ENCODE results near the gene CREB1. TPM values are rescaled to one million over a fixed set of nuclear protein-coding genes. Genes with fewer than 3 reads are reported as not detected.

CREB1 gene
- total RNA-seq, result 103 and 111 TPM in 2 replicates
- long read RNA-seq, full-length matches to known transcripts, result 253 of 337 reads
- long read RNA-seq, partial matches to known transcripts, result 24 of 337 reads
- long read RNA-seq, other reads (novel, unspliced or antisense), result 60 of 337 reads

- Mint-ChIP-seq H3K27me3 (peaks cover 16% of the 10 kb centered on the region), H3K4me3 (ENCODE audit: low read depth) (peak within 1 kb of the TSS; percentile 100), H3K4me1 (ENCODE audit: low read depth) (peaks cover 22% of the 10 kb centered on the region), H3K27ac (peak within 1 kb of the TSS; percentile 100), H3K36me3 (ENCODE audit: insufficient read depth) (peaks cover 1% of the 10 kb centered on the region), H3K9me3 (ENCODE audit: low read depth) (no peaks in the 10 kb centered on the region)
- no peak for TF ChIP-seq CTCF (IDR thresholded peaks at IDR 0.05; ENCODE audit: unreplicated experiment)
- peak; percentile 100 for DNase-seq (ENCODE audit: low spot score, unreplicated experiment)
Measured at GRCh38 chr2:207529330-207530159, at the start of gene CREB1. CREB1 (plus strand) TSS chr2:207529962; CDS start chr2:207555636, 25,674 bp downstream.

GRCh38 chr2:207480521-207481040 is 49.2 kb upstream of the CREB1 start:
- no peak for DNase-seq (ENCODE audit: low spot score, unreplicated experiment)
- no peak overlapping the region for H3K27ac Mint-ChIP-seq
- no peaks in the 10 kb centered on the region for H3K9me3 Mint-ChIP-seq (ENCODE audit: low read depth)
- H3K4me1 Mint-ChIP-seq (ENCODE audit: low read depth), result no peaks in the 10 kb centered on the region
- H3K36me3 Mint-ChIP-seq (ENCODE audit: insufficient read depth), result no peaks in the 10 kb centered on the region
- H3K27me3 Mint-ChIP-seq, result peaks cover 3% of the 10 kb centered on the region
- no peak for TF ChIP-seq CTCF (IDR thresholded peaks at IDR 0.05; ENCODE audit: unreplicated experiment)
- H3K4me3 Mint-ChIP-seq (ENCODE audit: low read depth), result no peak overlapping the region

GRCh38 chr2:207481924-207482323 is 47.8 kb upstream of the CREB1 start:
- no peaks in the 10 kb centered on the region for H3K9me3 Mint-ChIP-seq (ENCODE audit: low read depth)
- no peak for TF ChIP-seq CTCF (IDR thresholded peaks at IDR 0.05; ENCODE audit: unreplicated experiment)
- peaks cover 3% of the 10 kb centered on the region for H3K27me3 Mint-ChIP-seq
- no peaks in the 10 kb centered on the region for H3K4me1 Mint-ChIP-seq (ENCODE audit: low read depth)
- DNase-seq (ENCODE audit: low spot score, unreplicated experiment), result no peak
- no peak overlapping the region for H3K4me3 Mint-ChIP-seq (ENCODE audit: low read depth)
- H3K36me3 Mint-ChIP-seq (ENCODE audit: insufficient read depth), result no peaks in the 10 kb centered on the region
- H3K27ac Mint-ChIP-seq, result no peak overlapping the region

GRCh38 chr2:207482630-207483029 is 47.1 kb upstream of the CREB1 start:
- Mint-ChIP-seq H3K4me3 (ENCODE audit: low read depth) (no peak overlapping the region), H3K27me3 (peaks cover 3% of the 10 kb centered on the region), H3K27ac (no peak overlapping the region), H3K4me1 (ENCODE audit: low read depth) (no peaks in the 10 kb centered on the region), H3K9me3 (ENCODE audit: low read depth) (no peaks in the 10 kb centered on the region), H3K36me3 (ENCODE audit: insufficient read depth) (no peaks in the 10 kb centered on the region)
- DNase-seq (ENCODE audit: low spot score, unreplicated experiment), result no peak
- no peak for TF ChIP-seq CTCF (IDR thresholded peaks at IDR 0.05; ENCODE audit: unreplicated experiment)

GRCh38 chr2:207483066-207483465 is 46.7 kb upstream of the CREB1 start:
- Mint-ChIP-seq H3K9me3 (ENCODE audit: low read depth) (no peaks in the 10 kb centered on the region), H3K27me3 (peaks cover 3% of the 10 kb centered on the region), H3K4me3 (ENCODE audit: low read depth) (no peak overlapping the region), H3K4me1 (ENCODE audit: low read depth) (no peaks in the 10 kb centered on the region), H3K36me3 (ENCODE audit: insufficient read depth) (no peaks in the 10 kb centered on the region), H3K27ac (no peak overlapping the region)
- DNase-seq (ENCODE audit: low spot score, unreplicated experiment), result no peak
- no peak for TF ChIP-seq CTCF (IDR thresholded peaks at IDR 0.05; ENCODE audit: unreplicated experiment)

All from progenitor cell of endocrine pancreas (in vitro differentiated cells).